Progenitor cell of endocrine pancreas (in vitro differentiated cells): ENCODE measurements around the gene RAD51B. TPM values are rescaled to one million over a fixed set of nuclear protein-coding genes. Genes with fewer than 3 reads are reported as not detected.

Experiments
- DNase-seq: peaks from one replicate; pipeline ENCODE4 v3.0.0; 2021; ENCODE audit warnings: low spot score; ENCODE audit not compliant: unreplicated experiment
- H3K27ac Mint-ChIP-seq: 2 replicates; pipeline ENCODE4 v1.8.0; 2021; ENCODE audit warnings: mild to moderate bottlenecking, moderate library complexity, mixed read lengths
- H3K27me3 Mint-ChIP-seq: 2 replicates; pipeline ENCODE4 v1.8.0; 2021; ENCODE audit warnings: mixed read lengths
- H3K36me3 Mint-ChIP-seq: 2 replicates; pipeline ENCODE4 v1.8.0; 2022; ENCODE audit warnings: mixed read lengths; ENCODE audit not compliant: insufficient read depth
- H3K4me1 Mint-ChIP-seq: 2 replicates; pipeline ENCODE4 v1.8.0; 2021; ENCODE audit warnings: low read depth, mixed read lengths
- H3K4me3 Mint-ChIP-seq: 2 replicates; pipeline ENCODE4 v1.8.0; 2021; ENCODE audit warnings: low read depth, mild to moderate bottlenecking, moderate library complexity, mixed read lengths
- H3K9me3 Mint-ChIP-seq: 2 replicates; pipeline ENCODE4 v1.8.0; 2021; ENCODE audit warnings: low read depth, mixed read lengths
- long read RNA-seq: library from polyadenylated mRNA; unstranded; transcript quantifications from one replicate; pipeline ENCODE4 v2.0.0, GENCODE V29; 2020
- total RNA-seq: library from RNA; stranded (reverse); gene quantifications from 2 replicates; pipeline ENCODE4 v1.2.1, GENCODE V29; 2021
- TF ChIP-seq, protein P1 (sequence below): fragments of 200-600 bp; sonication (generic); IDR thresholded peaks from one replicate; pipeline ENCODE4 v1.5.0; 2021; ENCODE audit warnings: antibody characterized with exemption, mild to moderate bottlenecking; ENCODE audit not compliant: unreplicated experiment

Gene RAD51B
- 24.7 and 24.9 TPM in 2 replicates for total RNA-seq
- long read RNA-seq, transcript RAD51B-201 (7 exons, 922 nt) = major isoform, 10 of 24 reads
- long read RNA-seq, partial matches to known transcripts = 1 of 24 reads
- long read RNA-seq, other reads (novel, unspliced or antisense) = 13 of 24 reads

GRCh38 chr14:67819563-67820421 lies at the start of gene RAD51B:
TSS of gene RAD51B (plus strand) at chr14:67819779.
- peak; percentile 64 for DNase-seq
- Mint-ChIP-seq H3K36me3 (no peaks in the 10 kb centered on the region), H3K4me3 (peak within 1 kb of the TSS; percentile 98), H3K27ac (peak within 1 kb of the TSS; percentile 95), H3K27me3 (no peaks in the 10 kb centered on the region), H3K4me1 (peaks cover 22% of the 10 kb centered on the region), H3K9me3 (no peaks in the 10 kb centered on the region)
- TF ChIP-seq, protein P1, sequence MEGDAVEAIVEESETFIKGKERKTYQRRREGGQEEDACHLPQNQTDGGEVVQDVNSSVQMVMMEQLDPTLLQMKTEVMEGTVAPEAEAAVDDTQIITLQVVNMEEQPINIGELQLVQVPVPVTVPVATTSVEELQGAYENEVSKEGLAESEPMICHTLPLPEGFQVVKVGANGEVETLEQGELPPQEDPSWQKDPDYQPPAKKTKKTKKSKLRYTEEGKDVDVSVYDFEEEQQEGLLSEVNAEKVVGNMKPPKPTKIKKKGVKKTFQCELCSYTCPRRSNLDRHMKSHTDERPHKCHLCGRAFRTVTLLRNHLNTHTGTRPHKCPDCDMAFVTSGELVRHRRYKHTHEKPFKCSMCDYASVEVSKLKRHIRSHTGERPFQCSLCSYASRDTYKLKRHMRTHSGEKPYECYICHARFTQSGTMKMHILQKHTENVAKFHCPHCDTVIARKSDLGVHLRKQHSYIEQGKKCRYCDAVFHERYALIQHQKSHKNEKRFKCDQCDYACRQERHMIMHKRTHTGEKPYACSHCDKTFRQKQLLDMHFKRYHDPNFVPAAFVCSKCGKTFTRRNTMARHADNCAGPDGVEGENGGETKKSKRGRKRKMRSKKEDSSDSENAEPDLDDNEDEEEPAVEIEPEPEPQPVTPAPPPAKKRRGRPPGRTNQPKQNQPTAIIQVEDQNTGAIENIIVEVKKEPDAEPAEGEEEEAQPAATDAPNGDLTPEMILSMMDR = no peak

DNA sequence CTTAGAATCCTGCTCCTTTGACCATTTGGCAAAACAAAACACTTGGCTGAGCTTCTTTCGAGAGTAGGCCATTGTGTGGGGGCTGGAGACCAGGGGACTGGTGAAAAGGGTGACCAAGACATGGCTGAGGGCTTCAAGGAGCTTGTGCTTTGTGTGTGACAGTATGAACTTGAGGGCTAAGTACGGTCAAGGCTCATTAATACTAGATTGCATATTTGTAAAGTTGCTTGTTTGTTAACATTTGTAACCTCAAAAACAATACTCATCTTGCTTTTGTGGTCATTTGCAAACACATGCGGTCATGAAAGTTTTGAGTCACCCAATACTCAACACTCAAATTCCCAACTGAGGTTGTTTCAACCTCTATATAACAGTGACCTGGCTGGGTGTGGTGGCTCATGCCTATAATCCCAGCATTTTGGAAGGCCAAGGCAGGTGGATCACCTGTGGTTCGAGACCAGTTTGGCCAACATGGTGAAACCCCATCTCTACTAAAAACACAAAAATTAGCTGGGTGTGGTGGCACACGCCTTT lies 45.7 kb upstream of the RAD51B start:
- Mint-ChIP-seq H3K36me3 (peaks cover 34% of the 10 kb centered on the region), H3K27me3 (no peaks in the 10 kb centered on the region), H3K4me1 (no peaks in the 10 kb centered on the region), H3K9me3 (no peaks in the 10 kb centered on the region), H3K4me3 (no peak overlapping the region), H3K27ac (no peak overlapping the region)
- TF ChIP-seq, protein P1 = no peak
- no peak for DNase-seq

GRCh38 chr14:67776653-67777322 lies 42.8 kb upstream of the RAD51B start:
- TF ChIP-seq, protein P1 = no peak
- H3K27ac Mint-ChIP-seq = no peak overlapping the region
- H3K9me3 Mint-ChIP-seq = no peaks in the 10 kb centered on the region
- H3K27me3 Mint-ChIP-seq = no peaks in the 10 kb centered on the region
- no peaks in the 10 kb centered on the region for H3K4me1 Mint-ChIP-seq
- no peak for DNase-seq
- H3K36me3 Mint-ChIP-seq = peaks cover 32% of the 10 kb centered on the region
- H3K4me3 Mint-ChIP-seq = no peak overlapping the region

DNA sequence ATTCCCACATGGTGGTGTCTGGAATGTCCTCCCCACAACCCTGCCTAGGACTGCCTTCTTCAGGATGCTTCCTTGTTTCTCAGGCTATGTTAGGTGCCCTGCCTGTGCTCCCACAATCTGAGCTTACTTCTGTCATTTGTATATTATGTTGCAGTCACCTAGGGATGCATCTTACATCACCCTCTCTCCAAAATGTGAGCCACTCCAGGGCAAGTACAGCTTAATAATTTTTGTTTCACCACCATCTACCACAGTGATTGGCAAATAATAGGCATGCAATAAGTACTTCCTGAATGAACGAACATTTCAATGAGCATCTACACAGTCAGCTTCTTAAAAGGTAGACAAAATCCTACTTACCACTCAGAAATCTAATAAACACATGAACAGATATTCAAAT lies 40.8 kb upstream of the RAD51B start:
- peaks cover 31% of the 10 kb centered on the region for H3K36me3 Mint-ChIP-seq
- no peak for DNase-seq
- TF ChIP-seq, protein P1 = no peak

DNA sequence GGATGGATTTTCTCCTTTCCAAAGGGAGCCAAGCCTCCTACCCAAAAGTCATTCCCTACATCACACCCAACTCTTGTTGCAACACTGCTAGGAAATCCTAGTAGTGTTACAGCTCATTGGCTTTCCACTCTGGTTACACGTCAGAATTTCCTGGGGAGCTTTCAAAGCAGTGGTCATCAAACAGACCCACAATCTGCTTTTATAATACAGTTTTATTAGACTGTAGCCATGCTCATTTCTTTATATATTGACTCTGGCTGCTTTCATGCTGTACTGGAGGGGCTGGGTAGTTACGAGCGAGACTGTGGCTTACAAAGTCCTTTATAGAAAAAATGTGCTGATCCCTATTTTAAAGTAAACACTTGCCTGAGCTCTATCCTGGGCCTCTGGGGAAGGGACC lies 37.5 kb upstream of the RAD51B start:
- H3K27me3 Mint-ChIP-seq = no peaks in the 10 kb centered on the region
- peaks cover 31% of the 10 kb centered on the region for H3K36me3 Mint-ChIP-seq
- H3K4me1 Mint-ChIP-seq = no peaks in the 10 kb centered on the region
- TF ChIP-seq, protein P1 = no peak
- H3K9me3 Mint-ChIP-seq = no peaks in the 10 kb centered on the region
- H3K4me3 Mint-ChIP-seq = no peak overlapping the region
- no peak for DNase-seq
- H3K27ac Mint-ChIP-seq = no peak overlapping the region

More for the DNA sequence above, 40.8 kb upstream of the RAD51B start:
- no peaks in the 10 kb centered on the region for H3K4me1 Mint-ChIP-seq
- no peak overlapping the region for H3K4me3 Mint-ChIP-seq
- peak overlapping the region; percentile 34 for H3K27ac Mint-ChIP-seq
- no peaks in the 10 kb centered on the region for H3K9me3 Mint-ChIP-seq
- H3K27me3 Mint-ChIP-seq = no peaks in the 10 kb centered on the region
